ENCODE results near the gene OXA1L. TPM values are rescaled to one million over a fixed set of nuclear protein-coding genes. Genes with fewer than 3 reads are reported as not detected.
"Not testable (repeated sequence)": the region's sequence is repeated elsewhere in the genome, so short reads cannot be mapped to it uniquely, and the experiment has no call there.

OXA1L gene
- total RNA-seq, 1 donor from 2014 or later = 99.2 TPM

DNA sequence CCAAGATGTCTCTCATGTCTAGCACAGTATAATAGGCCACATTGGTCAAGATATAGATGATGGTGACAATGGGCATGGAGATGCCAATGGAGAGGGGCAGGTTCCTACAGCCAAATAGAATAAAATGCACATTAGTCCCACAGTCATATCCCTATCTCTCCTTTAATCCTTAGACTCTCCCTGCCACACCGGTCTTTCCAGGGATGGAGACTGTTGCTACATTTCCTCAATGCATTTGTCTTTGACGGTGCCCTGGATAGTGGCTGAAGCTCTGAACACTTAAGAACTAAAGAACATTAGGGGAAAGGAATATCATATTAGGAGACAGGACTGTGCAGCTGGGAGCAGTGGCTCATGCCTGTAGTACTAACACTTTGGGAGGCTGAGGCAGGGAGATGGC is 9.7 kb downstream of the OXA1L start:
- DNase-seq (ENCODE audit: low read depth) = no peak
- TF ChIP-seq, protein P1, sequence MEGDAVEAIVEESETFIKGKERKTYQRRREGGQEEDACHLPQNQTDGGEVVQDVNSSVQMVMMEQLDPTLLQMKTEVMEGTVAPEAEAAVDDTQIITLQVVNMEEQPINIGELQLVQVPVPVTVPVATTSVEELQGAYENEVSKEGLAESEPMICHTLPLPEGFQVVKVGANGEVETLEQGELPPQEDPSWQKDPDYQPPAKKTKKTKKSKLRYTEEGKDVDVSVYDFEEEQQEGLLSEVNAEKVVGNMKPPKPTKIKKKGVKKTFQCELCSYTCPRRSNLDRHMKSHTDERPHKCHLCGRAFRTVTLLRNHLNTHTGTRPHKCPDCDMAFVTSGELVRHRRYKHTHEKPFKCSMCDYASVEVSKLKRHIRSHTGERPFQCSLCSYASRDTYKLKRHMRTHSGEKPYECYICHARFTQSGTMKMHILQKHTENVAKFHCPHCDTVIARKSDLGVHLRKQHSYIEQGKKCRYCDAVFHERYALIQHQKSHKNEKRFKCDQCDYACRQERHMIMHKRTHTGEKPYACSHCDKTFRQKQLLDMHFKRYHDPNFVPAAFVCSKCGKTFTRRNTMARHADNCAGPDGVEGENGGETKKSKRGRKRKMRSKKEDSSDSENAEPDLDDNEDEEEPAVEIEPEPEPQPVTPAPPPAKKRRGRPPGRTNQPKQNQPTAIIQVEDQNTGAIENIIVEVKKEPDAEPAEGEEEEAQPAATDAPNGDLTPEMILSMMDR (conservative IDR thresholded peaks at IDR 0.05; ENCODE audit: low read depth, low read length) = no peak
- no peak overlapping the region for H3K4me3 ChIP-seq (ENCODE audit: low read depth, low read length)

DNA sequence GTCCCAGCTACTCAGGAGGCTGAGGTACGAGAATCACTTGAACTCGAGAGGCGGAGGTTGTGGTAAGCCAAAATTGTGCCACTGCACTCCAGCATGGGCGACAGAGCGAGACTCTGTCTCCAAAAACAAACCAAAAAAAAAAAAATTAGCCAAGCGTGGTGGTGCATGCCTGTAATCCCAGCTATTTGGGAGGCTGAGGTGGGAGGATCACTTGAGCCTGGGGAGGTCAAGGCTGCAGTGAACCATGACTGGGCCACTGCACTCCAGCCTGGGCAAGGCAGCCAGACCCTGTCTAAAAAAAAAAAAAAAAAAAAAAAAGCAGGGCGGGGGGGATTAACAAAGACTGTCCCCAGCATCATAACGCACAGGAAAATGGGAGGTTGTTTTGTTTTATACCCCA is 10.4 kb downstream of the OXA1L start:
- H3K4me3 ChIP-seq (ENCODE audit: low read depth, low read length); DNase-seq (ENCODE audit: low read depth): not testable (repeated sequence)

DNA sequence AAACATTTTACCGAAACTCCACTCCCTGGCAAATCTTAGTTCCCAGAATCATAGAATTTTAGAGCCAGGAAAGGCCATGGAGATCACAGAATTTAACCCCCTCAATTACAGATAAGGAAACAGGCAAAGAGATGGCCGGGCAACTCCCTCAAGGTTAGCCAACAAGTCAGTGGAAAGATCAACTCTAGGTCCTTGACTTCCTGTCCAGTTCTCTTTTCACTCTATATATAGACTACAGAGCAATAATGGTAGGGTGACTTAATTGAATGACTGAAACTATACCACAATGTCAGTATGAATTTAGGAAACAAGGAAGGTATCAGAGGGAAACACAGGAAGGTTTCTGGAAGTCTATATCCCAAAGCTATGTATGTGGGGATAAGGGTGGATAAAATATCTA is 11.6 kb downstream of the OXA1L start:
- DNase-seq (ENCODE audit: low read depth) = no peak
- TF ChIP-seq, protein P1 (conservative IDR thresholded peaks at IDR 0.05; ENCODE audit: low read depth, low read length) = no peak
- H3K4me3 ChIP-seq (ENCODE audit: low read depth, low read length) = no peak overlapping the region

DNA sequence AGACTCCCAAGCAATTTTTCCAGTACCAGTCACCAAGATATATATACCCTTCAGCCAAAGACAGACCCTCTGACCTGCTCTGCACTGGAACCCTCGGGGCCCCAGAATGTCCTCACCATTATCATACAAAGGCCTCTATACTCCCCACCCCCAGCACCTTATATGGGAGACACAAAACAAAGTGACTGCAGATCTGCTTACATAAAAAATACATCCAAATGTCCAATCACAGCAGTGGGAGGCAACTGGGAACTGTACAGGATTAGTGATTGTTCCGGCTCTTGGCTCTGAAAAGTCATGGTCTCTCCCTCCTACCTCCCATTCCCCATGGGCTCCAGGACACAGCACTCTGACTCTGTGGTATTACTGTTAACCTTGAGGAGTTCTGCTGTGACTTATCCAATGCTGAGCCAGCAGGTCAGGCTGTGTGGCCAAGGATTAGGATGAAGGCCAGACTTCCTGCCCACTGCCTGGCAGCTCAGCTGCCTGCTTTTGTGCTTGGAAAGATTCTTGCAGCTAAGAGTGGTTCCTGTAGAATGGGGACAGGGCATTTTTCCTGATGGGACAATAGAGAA is 13.7 kb downstream of the OXA1L start:
- no peak for DNase-seq (ENCODE audit: low read depth)
- no peak overlapping the region for H3K4me3 ChIP-seq (ENCODE audit: low read depth, low read length)
- TF ChIP-seq, protein P1 (conservative IDR thresholded peaks at IDR 0.05; ENCODE audit: low read depth, low read length) = no peak

DNA sequence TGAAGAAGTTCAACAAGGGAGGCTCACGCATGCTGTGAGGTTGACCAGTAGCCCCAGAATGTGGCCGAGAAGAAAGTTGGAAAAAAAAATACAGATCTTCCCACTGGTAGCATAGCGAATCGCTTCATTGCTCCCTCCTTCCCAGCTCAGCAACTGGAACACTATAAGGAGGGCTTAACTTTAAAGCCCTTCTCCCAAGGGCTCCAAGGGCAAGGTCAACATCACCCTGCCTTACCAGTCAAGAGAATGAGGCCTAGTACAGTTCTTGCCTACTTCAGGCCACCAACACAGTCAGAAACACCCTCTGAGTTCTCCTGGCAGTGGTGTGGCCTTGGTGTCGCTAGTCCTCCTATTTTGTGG is 14.4 kb downstream of the OXA1L start:
- H3K4me3 ChIP-seq (ENCODE audit: low read depth, low read length) = no peak overlapping the region
- TF ChIP-seq, protein P1 (conservative IDR thresholded peaks at IDR 0.05; ENCODE audit: low read depth, low read length) = no peak
- no peak for DNase-seq (ENCODE audit: low read depth)

DNA sequence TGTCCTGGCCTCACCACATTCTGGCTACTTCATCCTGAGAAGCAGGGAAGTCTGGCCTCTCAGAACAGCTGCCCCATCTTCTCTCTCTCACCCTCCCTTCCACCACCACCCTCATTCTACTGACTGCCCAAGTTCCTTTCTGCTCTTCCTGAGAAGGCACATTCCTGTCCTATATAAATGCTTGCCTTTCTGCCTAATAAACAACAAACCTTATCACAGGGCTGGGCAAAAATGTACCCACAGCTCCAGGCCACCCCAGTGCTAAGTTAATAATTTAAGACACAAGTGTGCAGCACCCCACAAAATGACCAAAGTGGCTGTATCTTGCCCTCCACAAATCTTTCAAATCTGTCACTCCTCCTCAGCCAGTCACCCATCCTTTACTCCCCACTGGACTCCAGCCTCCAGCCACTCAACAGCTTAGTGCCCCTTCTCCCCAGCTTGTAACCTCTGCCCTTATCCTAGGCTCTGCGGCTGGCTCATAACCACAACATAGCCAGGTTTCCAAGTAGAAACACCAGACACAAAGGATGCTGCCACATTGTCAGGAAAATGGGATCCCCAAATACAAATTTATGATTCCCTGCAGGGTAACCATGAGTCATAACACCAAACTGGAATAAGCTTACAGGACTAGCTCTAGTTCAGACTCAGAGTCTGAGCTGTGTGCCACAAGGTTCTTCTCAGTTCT is 15.0 kb downstream of the OXA1L start:
- TF ChIP-seq, protein P1 (conservative IDR thresholded peaks at IDR 0.05; ENCODE audit: low read depth, low read length) = no peak
- H3K4me3 ChIP-seq (ENCODE audit: low read depth, low read length) = no peak overlapping the region
- DNase-seq (ENCODE audit: low read depth) = no peak

DNA sequence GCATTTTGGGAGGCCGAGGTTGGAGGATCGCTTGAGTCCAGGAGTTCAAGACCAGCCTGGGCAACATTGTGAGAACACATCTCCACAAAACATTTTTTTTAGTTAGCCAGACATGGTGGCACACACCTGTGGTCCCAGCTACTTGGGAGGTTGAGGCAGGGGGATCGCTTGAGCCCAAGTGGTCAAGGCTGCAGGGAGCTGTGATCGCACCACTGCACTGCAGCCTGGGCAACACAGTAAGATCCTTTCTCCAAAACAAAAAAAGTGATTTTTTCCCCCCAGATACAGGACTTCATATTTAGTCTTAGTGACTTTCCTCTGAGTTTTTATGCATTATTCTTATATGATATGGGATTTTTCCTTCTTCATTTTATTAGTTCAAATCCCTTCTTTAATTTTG is 20.2 kb downstream of the OXA1L start:
- no peak for DNase-seq (ENCODE audit: low read depth)
- TF ChIP-seq, protein P1 (conservative IDR thresholded peaks at IDR 0.05; ENCODE audit: low read depth, low read length) = no peak
- H3K4me3 ChIP-seq (ENCODE audit: low read depth, low read length) = no peak overlapping the region
